ENCODE data around the gene BRSK1. TPM values are rescaled to one million over a fixed set of nuclear protein-coding genes. Genes with fewer than 3 reads are reported as not detected.

Gene BRSK1
- total and polyA plus RNA-seq, 10 of the 15 experiments (the other 5 are each of a cell fraction or from before 2014, with no cell fraction given), result 0.03 to 0.76 (median 0.25) TPM; not detected in 4

- TF ChIP-seq PRDM15 (CRISPR knock-in tag; IDR thresholded peaks at IDR 0.05), result no peak
Observed at GRCh38 chr19:55285229-55285890, 1.6 kb downstream of the BRSK1 start (continued).

- H2AFZ ChIP-seq (ENCODE audit: control insufficient read depth, low read depth, low read length), result no peak overlapping the region
- no peak for DNase-seq (ENCODE audit: low read depth, low spot score)
- H4K20me1 ChIP-seq (ENCODE audit: control insufficient read depth, insufficient read depth), result no peaks in the 10 kb centered on the region
- ChIA-PET POLR2A (interaction anchor here (0.7 kb wide), 1 partner anchor 13 kb away, joined by 3 read pairs; no protein-coding TSS in a partner anchor), SMC1A (ENCODE audit: uncharacterized antibody, unreplicated experiment) (no interaction called here), CTCF (no interaction called here), RAD21 (ENCODE audit: unreplicated experiment) (no interaction called here)
- no peak for FAIRE-seq
- H3K4me2 ChIP-seq (ENCODE audit: control insufficient read depth, insufficient read depth), result no peak overlapping the region
- intact Hi-C loops (cut with micrococcal nuclease; ENCODE audit: unreplicated experiment), result no loop called here
- 60% methylated on average over 21 of the region's 21 CpGs for WGBS (ENCODE audit: insufficient coverage, insufficient replicate concordance, low lambda C conversion rate, missing lambda C conversion rate)
- no peak overlapping the region for H3K27ac ChIP-seq (ENCODE audit: control insufficient read depth, insufficient read depth)
- in situ Hi-C loops (cut with MboI), result no loop called here
- ATAC-seq, result no peak
- H3K4me3 ChIP-seq, result no peak overlapping the region
- no peaks in the 10 kb centered on the region for H3K36me3 ChIP-seq (ENCODE audit: control insufficient read depth in 2 of 2, insufficient read depth in 2 of 2, low read length in 1 of 2)
- H3K4me1 ChIP-seq (ENCODE audit: control insufficient read depth, insufficient read depth, low read length), result no peaks in the 10 kb centered on the region
- BruUV-seq (replicated peaks), result no TSS peak
- no peaks in the 10 kb centered on the region; a peak in 1 of 4 replicates for H3K27me3 ChIP-seq (replicated peaks in 1 of 2; ENCODE audit: control insufficient read depth in 2 of 2, insufficient read depth in 2 of 2, low read length in 1 of 2)
- H3K79me2 ChIP-seq (ENCODE audit: control insufficient read depth, insufficient read depth, low read length), result no peaks in the 10 kb centered on the region
- H3K9me3 ChIP-seq (replicated peaks; ENCODE audit: control insufficient read depth, insufficient read depth, low read length), result no peaks in the 10 kb centered on the region
- no peak overlapping the region for H3K9ac ChIP-seq (ENCODE audit: control insufficient read depth, insufficient read depth, low read length)
- no peak for TF ChIP-seq RBBP5 (conservative IDR thresholded peaks at IDR 0.05)
- no peak for TF ChIP-seq SMARCA5 (IDR thresholded peaks at IDR 0.05)
- TF ChIP-seq MTA2 (IDR thresholded peaks at IDR 0.05; ENCODE audit: low read depth), result no peak
- TF ChIP-seq PML (IDR thresholded peaks at IDR 0.05; ENCODE audit: low read length), result no peak
- no peak for TF ChIP-seq STAT1 (conservative IDR thresholded peaks at IDR 0.05)
- TF ChIP-seq RAD51 (IDR thresholded peaks at IDR 0.05), result no peak
- no peak for TF ChIP-seq SRF (IDR thresholded peaks at IDR 0.05; ENCODE audit: low read depth in 2 of 2, low read length in 2 of 2)
- no peak for TF ChIP-seq CEBPZ (IDR thresholded peaks at IDR 0.05; ENCODE audit: low read depth, low read length)
- no peak for TF ChIP-seq HDAC2 (IDR thresholded peaks at IDR 0.05)
- no peak for TF ChIP-seq ATF3 (IDR thresholded peaks at IDR 0.05; ENCODE audit: borderline replicate concordance, extremely low read depth, low read depth, low read length)
- no peak for TF ChIP-seq NR2F1 (conservative IDR thresholded peaks at IDR 0.05)
- TF ChIP-seq USF2 (IDR thresholded peaks at IDR 0.05; ENCODE audit: borderline replicate concordance, low read depth, low read length), result no peak
- TF ChIP-seq ZZZ3 (IDR thresholded peaks at IDR 0.05; ENCODE audit: control insufficient read depth, insufficient read length, low read depth), result no peak
Observed at GRCh38 chr19:55287361-55288079, 3.7 kb downstream of the BRSK1 start.
